Epithelial cell of proximal tubule (primary cell): ENCODE measurements around the gene FTO. TPM values are rescaled to one million over a fixed set of nuclear protein-coding genes. Genes with fewer than 3 reads are reported as not detected.

Experiments used
- DNase-seq: peaks from one replicate; pipeline ENCODE4 v3.0.0-alpha.2; 2011; ENCODE audit warnings: low read depth
- H3K4me3 ChIP-seq: 2 replicates; pipeline ENCODE4 v1.5.1; 2011; ENCODE audit warnings: low read depth, mild to moderate bottlenecking, low read length
- total RNA-seq: library from RNA; depleted of rRNA; stranded (reverse); fragments of >200 nt; gene quantifications from 2 replicates; pipeline ENCODE4 v1.2.3, GENCODE V29; 2015
- TF ChIP-seq, protein P1 (sequence below): conservative IDR thresholded peaks from 2 replicates; pipeline ENCODE4 v1.5.1; 2012; ENCODE audit warnings: low read depth, mild to moderate bottlenecking, low read length

The FTO gene
- total RNA-seq, 1 donor from 2014 or later, result 62.7 TPM

DNA sequence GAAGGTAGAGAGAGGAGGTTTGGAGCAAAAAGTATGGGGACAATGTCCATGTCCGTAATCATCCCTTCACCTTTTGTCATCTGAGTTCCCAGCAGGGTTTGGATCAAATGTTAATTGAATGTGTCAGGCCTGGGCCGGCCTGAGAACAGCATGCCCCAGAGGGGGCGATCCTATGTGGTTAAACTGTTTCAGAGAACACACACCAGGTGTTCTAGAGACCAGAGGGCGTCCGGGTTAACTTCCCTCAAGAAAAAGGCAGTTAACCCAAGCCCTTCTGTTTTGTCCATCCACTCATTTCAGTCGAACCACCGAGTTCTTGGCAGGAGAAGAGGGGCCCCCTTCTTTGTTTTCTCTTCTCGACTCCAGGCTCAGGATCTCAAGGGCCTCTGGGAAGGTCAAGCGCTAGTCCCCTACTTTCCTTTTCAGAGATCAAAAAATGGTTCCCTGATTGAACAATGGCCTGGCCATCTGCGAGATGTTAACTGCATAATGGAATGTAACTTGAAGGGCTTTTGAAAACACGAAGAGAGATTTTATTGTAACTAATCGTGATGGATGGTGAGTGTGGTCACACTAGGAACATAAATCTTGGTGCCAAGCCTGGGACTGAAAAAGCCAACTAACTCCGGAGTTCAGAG, 440.1 kb downstream of the FTO start:
- TF ChIP-seq, protein P1, sequence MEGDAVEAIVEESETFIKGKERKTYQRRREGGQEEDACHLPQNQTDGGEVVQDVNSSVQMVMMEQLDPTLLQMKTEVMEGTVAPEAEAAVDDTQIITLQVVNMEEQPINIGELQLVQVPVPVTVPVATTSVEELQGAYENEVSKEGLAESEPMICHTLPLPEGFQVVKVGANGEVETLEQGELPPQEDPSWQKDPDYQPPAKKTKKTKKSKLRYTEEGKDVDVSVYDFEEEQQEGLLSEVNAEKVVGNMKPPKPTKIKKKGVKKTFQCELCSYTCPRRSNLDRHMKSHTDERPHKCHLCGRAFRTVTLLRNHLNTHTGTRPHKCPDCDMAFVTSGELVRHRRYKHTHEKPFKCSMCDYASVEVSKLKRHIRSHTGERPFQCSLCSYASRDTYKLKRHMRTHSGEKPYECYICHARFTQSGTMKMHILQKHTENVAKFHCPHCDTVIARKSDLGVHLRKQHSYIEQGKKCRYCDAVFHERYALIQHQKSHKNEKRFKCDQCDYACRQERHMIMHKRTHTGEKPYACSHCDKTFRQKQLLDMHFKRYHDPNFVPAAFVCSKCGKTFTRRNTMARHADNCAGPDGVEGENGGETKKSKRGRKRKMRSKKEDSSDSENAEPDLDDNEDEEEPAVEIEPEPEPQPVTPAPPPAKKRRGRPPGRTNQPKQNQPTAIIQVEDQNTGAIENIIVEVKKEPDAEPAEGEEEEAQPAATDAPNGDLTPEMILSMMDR, result no peak

DNA sequence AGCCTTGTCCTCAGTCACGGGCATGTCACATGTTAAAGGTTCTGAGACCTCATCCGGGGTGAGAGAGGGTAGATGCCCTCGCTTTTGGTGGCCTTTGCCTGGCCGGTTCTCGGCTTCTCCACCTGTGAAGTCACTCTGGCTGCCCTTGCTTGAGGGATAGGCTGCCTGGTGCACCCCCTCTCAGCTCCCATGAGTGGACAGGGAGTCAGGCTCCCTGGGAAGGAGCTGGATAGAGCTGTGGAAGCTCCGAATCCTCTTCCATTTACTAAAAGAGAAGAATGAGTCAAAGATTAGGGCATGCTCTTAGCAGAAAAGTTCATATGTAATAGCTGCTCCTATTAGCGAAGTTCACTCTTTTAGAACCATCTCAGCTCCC, 440.6 kb downstream of the FTO start:
- TF ChIP-seq, protein P1, result no peak
- DNase-seq, result no peak
- no peak overlapping the region for H3K4me3 ChIP-seq

More for the DNA sequence above, 440.1 kb downstream of the FTO start:
- no peak for DNase-seq
- H3K4me3 ChIP-seq, result no peak overlapping the region

DNA sequence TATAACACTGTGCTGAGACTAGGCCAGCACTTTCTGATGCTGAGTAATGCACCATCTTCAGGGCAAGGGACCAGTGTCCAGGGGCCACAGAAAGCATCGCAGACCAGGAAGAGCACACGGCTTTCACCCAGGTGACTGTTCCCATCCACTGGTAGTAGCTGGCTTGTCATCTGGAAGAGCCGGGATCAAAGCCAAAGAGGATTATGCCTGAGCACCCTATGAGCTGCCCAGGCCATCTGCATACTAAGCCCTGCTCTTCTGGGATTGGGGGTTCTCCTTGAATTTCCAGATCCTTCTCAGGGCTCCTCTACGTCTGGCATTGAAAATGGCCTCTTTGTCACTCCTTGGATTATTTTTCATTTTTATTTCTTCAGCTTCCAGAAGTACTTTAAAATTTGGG, 441.9 kb downstream of the FTO start:
- no peak for DNase-seq
- TF ChIP-seq, protein P1, result no peak
- no peak overlapping the region for H3K4me3 ChIP-seq

DNA sequence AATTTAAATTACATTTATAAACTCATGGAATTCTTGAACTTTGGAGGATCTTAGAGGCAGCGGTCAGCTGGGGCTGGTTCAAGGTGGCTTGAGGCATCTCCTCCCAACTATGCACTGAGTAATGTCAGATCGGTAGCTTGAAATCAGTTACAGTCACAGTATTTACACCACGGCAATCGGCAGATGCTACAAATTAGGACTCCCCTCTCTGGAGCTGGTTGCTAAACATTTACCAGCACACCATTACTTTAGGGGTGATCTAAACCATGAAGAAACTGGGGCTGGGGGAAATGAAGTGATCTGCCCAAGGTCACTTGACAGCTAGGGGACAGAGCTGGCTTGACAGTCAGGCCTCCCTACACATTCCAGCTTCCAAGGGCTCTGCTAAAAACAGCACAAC, 445.0 kb downstream of the FTO start:
- no peak overlapping the region for H3K4me3 ChIP-seq
- no peak for DNase-seq
- TF ChIP-seq, protein P1, result no peak

DNA sequence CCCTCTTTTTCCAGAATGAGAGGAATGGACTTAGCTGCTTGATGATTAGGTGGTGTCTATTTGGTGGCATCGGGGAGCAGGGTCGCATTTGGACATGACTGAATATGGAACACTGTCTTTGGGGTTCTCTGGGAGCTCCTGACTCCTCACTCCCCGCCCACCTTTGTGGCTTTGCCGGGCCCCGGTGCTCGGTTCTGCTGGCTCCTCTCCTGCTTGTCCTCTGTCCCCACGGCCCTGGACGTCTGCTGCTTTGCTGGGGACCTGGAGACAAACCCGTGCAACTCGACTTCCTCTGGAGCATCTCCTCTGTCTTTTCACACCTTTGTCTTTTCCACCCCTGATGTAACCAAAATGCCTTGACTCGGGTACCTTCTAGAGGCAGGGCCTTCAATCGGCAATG, 446.9 kb downstream of the FTO start:
- DNase-seq, result no peak
- no peak overlapping the region for H3K4me3 ChIP-seq
- TF ChIP-seq, protein P1, result no peak

DNA sequence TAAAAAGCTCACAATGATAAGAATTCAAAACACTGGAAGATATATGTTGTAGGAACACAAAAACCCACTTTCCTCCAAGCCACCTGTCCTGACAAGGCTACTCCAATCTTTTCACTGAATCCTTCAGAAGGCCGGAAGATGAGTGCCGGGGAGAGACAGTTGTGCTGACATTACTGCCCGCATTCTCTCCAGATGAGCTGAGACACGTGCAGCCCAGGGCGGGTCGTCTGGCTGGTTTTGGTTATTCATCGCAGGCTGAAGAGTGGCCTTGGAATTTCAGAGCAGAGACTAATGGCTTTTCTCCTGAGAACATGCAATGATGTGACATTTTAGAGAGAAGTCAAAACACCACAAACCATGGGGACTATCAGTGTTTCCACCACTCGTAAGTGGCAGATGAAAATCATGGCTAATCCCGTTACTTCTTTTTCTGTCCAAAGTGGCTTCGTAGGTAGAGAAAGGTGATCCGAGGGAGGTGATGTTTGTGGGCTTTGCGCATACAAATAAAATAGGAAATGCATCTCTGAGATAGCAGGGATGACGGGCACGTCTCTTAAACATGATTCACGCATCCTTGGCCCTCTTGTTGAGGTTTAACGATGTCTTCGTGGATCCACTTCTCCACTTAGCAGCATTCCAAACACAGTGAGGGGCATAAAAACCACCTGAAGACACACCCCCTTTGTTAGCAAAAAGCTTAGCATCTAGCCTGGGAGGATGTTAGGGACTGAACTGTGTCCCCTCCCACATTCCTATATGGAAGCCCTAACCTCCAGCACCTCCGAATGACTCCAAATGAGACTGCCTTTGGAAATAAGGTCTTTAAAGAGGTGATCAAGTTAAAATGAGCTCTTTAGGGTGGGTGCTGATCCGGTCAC, 448.6 kb downstream of the FTO start:
- TF ChIP-seq, protein P1, result no peak
- H3K4me3 ChIP-seq, result no peak overlapping the region
- no peak for DNase-seq
